Stomach smooth muscle (tissue), 2 donors: ENCODE results near the gene IFI27L1.

Experiments
- H3K27ac ChIP-seq: one replicate; pipeline ENCODE4 v1.7.0; 2013; ENCODE audit warnings: mild to moderate bottlenecking, low read length, inconsistent platforms
- H3K27me3 ChIP-seq, 2 donors: one replicate each; pipeline ENCODE4 v1.7.0; 2013; ENCODE audit warnings: low read length in 2 of 2; ENCODE audit not compliant: insufficient read depth in 2 of 2, control insufficient read depth in 1 of 2
- H3K36me3 ChIP-seq, 2 donors: one replicate each; pipeline ENCODE4 v1.7.0; 2013; ENCODE audit warnings: low read length in 2 of 2; ENCODE audit not compliant: control insufficient read depth in 2 of 2, insufficient read depth in 2 of 2
- H3K4me1 ChIP-seq: one replicate; pipeline ENCODE4 v1.7.0; 2013; ENCODE audit warnings: low read length; ENCODE audit not compliant: control insufficient read depth, insufficient read depth
- H3K4me3 ChIP-seq, 2 donors: one replicate each; pipeline ENCODE4 v1.7.0; 2013; ENCODE audit warnings: low read length in 2 of 2
- H3K9ac ChIP-seq, 2 donors: one replicate each; pipeline ENCODE4 v1.7.0; 2013; ENCODE audit warnings: low read length in 2 of 2, mild to moderate bottlenecking in 1 of 2
- H3K9me3 ChIP-seq, 2 donors: one replicate each; pipeline ENCODE4 v1.7.0; 2013; ENCODE audit warnings: low read length in 2 of 2; ENCODE audit not compliant: control insufficient read depth in 2 of 2
- donor health status: healthy.
- donor health status: Pancreatic carcinoma.

IFI27L1 gene

DNA sequence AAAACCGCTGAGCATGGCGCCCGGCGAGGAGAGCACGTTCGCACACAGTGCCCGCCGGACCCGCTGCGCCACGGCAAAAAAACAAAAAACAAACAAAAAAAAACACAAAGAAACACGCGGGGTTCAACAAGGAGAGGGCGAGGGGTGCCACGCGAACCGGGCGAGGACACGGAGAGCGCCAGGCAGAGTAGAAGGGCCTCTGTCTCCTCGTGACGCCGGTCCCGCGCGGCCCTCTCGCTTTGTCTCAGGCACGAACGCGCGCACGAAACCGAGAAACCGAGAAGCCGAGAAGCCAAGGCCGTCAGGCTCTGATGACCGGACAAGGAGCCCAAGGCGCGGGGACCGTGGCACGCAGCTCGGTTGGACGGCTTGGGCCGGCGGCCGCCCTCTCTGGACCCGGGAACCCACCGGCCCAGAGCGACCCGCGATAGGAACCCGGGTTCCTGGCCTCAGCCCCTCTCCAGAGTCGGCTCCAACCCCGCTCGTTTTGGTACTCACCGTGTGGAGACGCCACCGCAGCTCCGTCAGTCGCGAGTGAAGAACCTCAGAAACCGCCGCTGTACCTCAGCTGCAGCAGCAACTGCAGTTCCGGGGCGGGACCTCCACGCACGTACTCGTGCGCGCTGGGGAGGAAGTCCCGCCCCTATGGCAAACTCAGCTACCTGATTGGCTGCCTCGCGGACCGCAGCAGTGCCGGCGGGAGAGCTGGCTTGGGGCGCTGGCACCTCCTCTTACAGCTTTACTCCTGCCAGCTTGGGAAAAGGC lies at the start of gene IFI27L1, which contains the start of gene DDX24:
Gene IFI27L1, plus strand, starts transcription at position 690 of the 765 bp plus-strand sequence. CDS start 15,628 bp downstream, outside the sequence.
Gene DDX24, minus strand, starts transcription at position 582 of the 765 bp plus-strand sequence. CDS start 1,460 bp downstream, outside the sequence.
- H3K9me3 ChIP-seq: no peaks in the 10 kb centered on the region
- H3K9ac ChIP-seq: peak within 1 kb of the TSS; percentile 96 to 97
- H3K27ac ChIP-seq: peak within 1 kb of the TSS; percentile 85
- H3K27me3 ChIP-seq: no peaks in the 10 kb centered on the region
- H3K36me3 ChIP-seq: peaks cover 10 to 12% of the 10 kb centered on the region in 2 donors
- peak within 1 kb of the TSS; percentile 86 to 98 for H3K4me3 ChIP-seq
- H3K4me1 ChIP-seq: peaks cover 29% of the 10 kb centered on the region

DNA sequence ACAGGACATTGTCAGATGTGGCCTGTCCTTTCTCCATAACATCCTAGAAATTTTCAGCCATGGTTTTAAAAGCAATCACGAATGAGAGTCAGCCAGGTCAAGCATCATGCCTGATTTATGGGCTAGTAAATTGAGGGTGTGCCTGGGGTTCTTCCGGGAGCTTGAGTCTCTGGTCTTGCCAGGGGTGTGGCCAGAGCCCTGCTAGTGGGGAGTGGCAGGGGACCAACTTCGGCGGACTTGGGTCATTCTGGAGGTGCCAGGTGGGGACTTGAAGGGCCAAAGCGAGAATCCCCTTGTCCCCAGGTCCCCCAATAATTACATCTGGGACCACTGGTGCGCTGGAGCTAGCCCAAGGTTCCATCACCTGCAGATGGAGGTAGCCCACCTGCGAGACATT lies 49.2 kb upstream of the IFI27L1 start:
- Histone ChIP-seq H3K27ac (no peak overlapping the region), H3K9me3 (no peaks in the 10 kb centered on the region), H3K9ac (no peak overlapping the region), H3K27me3 (no peaks in the 10 kb centered on the region), H3K36me3 (no peaks in the 10 kb centered on the region), H3K4me3 (no peak overlapping the region), H3K4me1 (peaks cover 6% of the 10 kb centered on the region)

GRCh38 chr14:94034886-94035285 lies 46.2 kb upstream of the IFI27L1 start:
- no peak overlapping the region for H3K27ac ChIP-seq
- H3K36me3 ChIP-seq: no peaks in the 10 kb centered on the region
- no peaks in the 10 kb centered on the region for H3K27me3 ChIP-seq
- no peak overlapping the region for H3K4me3 ChIP-seq
- no peaks in the 10 kb centered on the region for H3K9me3 ChIP-seq
- H3K4me1 ChIP-seq: peaks cover 2% of the 10 kb centered on the region
- no peak overlapping the region for H3K9ac ChIP-seq

DNA sequence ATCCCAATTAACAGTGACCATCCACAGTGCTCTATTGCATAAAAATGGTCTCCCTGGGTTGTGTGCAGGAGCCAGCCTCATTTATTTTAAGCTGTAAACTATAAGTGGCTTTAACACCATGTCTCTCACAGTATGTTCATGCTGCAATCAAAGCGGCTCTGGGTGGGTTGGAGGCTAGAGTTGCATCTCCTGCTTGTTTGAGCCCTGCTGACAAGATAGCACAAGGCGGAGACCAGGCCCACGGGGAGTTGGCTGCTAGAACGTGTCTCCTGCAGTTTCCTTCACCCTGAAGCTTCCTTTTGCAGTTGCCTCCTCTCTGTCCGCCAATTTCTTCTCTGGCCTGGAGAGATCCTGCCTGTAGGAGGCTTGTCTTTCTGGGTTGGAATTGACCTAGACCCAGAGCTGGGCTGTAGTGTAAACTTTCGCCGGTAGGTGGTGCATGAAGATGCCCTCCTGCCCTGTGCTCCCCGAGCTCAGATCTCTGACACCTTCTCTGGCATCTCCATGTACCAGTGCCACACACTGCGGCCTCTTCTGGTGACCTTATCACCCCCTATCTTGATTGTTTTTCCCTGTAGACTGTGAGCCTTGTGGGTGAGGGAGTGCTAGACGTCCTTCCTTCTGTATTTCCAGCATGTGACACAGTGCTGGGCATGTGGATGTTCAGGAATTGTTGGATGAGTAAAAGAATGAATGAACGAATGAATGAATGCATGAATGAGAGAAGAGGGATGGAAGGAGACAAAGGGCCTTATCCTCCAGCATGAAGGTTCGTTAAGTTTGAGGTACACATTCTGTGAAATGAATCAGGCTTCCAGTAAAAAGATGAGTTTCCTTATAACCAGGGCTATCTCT lies 44.6 kb upstream of the IFI27L1 start:
- H3K27me3 ChIP-seq: no peaks in the 10 kb centered on the region
- no peaks in the 10 kb centered on the region for H3K36me3 ChIP-seq
- H3K9me3 ChIP-seq: no peaks in the 10 kb centered on the region
- no peak overlapping the region for H3K9ac ChIP-seq
- H3K4me3 ChIP-seq: no peak overlapping the region
- no peak overlapping the region for H3K27ac ChIP-seq
- peaks cover 4% of the 10 kb centered on the region for H3K4me1 ChIP-seq

DNA sequence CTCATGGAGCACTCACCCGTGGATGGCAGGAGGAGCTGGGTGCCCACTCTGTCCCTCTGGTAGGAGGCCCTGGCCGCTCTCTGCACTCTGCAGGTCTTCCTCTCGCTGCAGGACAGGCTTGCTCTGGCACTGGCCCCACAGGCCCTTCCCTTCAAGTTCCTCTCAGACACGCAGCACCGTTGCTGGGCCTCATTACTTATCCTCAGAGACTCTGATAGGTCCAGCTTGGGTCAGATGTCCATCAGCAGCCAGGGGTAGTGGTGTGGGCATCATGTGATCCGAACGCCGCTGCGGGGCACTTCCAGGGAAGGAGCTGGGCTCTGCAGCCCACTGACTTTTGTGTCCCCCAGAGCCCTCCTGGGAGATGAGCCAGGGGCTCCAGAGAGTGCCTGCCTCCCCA lies 43.2 kb upstream of the IFI27L1 start:
- peaks cover 11% of the 10 kb centered on the region for H3K4me1 ChIP-seq
- H3K27ac ChIP-seq: no peak overlapping the region
- H3K36me3 ChIP-seq: no peaks in the 10 kb centered on the region
- no peak overlapping the region for H3K9ac ChIP-seq
- no peaks in the 10 kb centered on the region for H3K9me3 ChIP-seq
- H3K4me3 ChIP-seq: no peak overlapping the region
- H3K27me3 ChIP-seq: no peaks in the 10 kb centered on the region

DNA sequence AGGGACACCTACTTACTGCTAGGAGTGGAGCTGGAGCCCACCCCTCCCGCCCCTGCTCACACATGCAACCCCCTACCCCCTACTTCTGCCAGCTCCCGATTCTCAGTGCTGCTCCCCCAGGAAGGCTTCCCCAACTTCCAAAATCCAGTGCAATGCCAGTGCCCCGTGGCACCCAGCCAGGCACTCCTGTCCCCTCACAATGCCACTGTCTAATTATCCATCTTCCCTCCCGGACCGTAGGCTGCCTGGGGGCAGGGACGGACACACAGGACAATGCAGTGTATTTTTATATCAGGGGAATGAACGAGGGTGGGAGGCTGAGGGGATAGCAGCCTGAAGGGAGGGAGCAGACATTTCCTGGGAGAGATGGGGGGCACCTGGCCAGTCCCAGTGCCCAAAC lies 42.6 kb upstream of the IFI27L1 start:
- Histone ChIP-seq H3K36me3 (peaks cover 2% of the 10 kb centered on the region in 2 donors), H3K27ac (no peak overlapping the region), H3K9me3 (no peaks in the 10 kb centered on the region), H3K4me3 (no peak overlapping the region), H3K27me3 (no peaks in the 10 kb centered on the region), H3K4me1 (peaks cover 11% of the 10 kb centered on the region), H3K9ac (no peak overlapping the region)

- no peaks in the 10 kb centered on the region for H3K9me3 ChIP-seq
- peaks cover 2 to 7% of the 10 kb centered on the region in 2 donors for H3K36me3 ChIP-seq
- no peak overlapping the region for H3K4me3 ChIP-seq
- H3K9ac ChIP-seq: no peak overlapping the region
- H3K27ac ChIP-seq: no peak overlapping the region
- H3K27me3 ChIP-seq: no peaks in the 10 kb centered on the region
- H3K4me1 ChIP-seq: peaks cover 11% of the 10 kb centered on the region
Measured at GRCh38 chr14:94038921-94039629, 42.0 kb upstream of the IFI27L1 start.

DNA sequence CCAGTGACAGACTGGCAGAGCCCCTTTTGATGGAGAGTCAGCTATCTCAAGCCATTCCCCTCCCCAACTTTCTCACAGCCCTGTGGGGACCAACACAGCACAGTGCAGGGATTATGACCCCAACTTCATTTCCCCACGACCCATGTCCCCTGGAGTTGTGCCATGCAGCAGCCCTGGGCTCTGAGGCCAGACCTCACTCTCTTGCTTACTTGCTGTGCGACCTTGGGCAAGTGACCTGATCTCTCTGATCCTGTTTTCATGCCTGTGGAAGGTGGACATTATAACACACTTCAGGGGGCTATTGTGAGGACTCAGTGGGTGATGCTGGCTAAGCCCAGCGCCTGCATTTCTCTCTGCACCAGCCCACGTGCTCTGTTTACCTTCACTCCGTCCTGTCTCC lies 40.9 kb upstream of the IFI27L1 start:
- Histone ChIP-seq H3K9me3 (no peaks in the 10 kb centered on the region), H3K36me3 (peaks cover 8 to 10% of the 10 kb centered on the region in 2 donors), H3K9ac (no peak overlapping the region), H3K4me1 (peaks cover 11% of the 10 kb centered on the region), H3K4me3 (no peak overlapping the region), H3K27ac (no peak overlapping the region), H3K27me3 (no peaks in the 10 kb centered on the region)

- Histone ChIP-seq H3K9ac (no peak overlapping the region), H3K27me3 (no peaks in the 10 kb centered on the region), H3K36me3 (peaks cover 13 to 16% of the 10 kb centered on the region in 2 donors), H3K27ac (no peak overlapping the region), H3K9me3 (no peaks in the 10 kb centered on the region), H3K4me3 (no peak overlapping the region), H3K4me1 (peaks cover 11% of the 10 kb centered on the region)
Measured at GRCh38 chr14:94040796-94041195, 40.3 kb upstream of the IFI27L1 start.

GRCh38 chr14:94041551-94042346 lies 39.4 kb upstream of the IFI27L1 start:
- H3K27me3 ChIP-seq: no peaks in the 10 kb centered on the region
- peak overlapping the region in 1 of 2 donors; percentile 1 for H3K4me3 ChIP-seq
- no peaks in the 10 kb centered on the region for H3K9me3 ChIP-seq
- no peak overlapping the region for H3K9ac ChIP-seq
- H3K4me1 ChIP-seq: peaks cover 10% of the 10 kb centered on the region
- no peak overlapping the region for H3K27ac ChIP-seq
- H3K36me3 ChIP-seq: peaks cover 13 to 18% of the 10 kb centered on the region in 2 donors
